A673 (cell line): ENCODE measurements around the gene HELZ2.

Experiments
- EZH2 ChIP-seq: fragments of 200-600 bp; sonication (generic); IDR thresholded peaks from 2 replicates; pipeline ENCODE4 v1.6.1; 2017; ENCODE audit warnings: borderline replicate concordance, low read depth, mild to moderate bottlenecking, mixed read lengths, antibody characterized with exemption, low read length; ENCODE audit not compliant: poor library complexity, severe bottlenecking
- TF ChIP-seq, protein P1 (sequence below): fragments of 300-800, 200-600 bp; sonication (generic); conservative IDR thresholded peaks from 2 replicates; pipeline ENCODE4 v1.5.1; 2017; ENCODE audit warnings: low read depth, mild to moderate bottlenecking, antibody characterized with exemption, low read length, moderate library complexity, mixed read lengths

DNA sequence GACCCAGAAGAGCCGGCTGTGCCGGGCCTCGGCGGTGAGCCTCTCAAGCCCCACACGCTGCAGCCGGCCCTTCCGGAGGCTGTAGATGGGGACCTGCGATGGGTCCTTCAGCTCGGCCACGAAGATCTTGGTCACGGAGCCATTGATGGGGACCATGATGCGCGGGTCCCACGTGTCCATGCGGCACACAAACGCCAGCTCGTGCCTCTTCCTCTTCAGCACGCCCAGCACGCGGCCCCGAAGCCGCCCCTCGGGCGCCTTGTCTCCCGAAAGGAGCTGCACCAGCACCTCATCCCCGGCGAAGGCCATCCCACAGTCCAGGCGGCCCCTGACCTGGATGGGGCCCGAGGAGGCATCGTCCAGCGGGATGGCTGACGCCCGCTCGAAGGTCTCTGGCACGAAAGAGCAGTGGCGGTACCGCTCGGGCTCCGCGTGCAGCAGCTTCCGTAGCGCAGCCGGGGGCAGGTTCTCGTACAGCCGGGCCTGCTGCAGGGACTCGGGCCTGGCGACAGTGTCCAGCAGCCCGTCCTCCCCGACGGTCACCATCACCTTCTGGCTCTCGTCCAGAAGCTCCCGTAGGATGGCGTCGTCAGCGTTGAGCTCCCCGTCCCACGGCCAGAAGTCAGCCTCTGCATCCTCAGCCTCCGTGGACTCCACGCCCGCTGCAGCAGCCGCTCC, 8.9 kb downstream of the HELZ2 start:
- TF ChIP-seq EZH2 = no peak
- TF ChIP-seq, protein P1, sequence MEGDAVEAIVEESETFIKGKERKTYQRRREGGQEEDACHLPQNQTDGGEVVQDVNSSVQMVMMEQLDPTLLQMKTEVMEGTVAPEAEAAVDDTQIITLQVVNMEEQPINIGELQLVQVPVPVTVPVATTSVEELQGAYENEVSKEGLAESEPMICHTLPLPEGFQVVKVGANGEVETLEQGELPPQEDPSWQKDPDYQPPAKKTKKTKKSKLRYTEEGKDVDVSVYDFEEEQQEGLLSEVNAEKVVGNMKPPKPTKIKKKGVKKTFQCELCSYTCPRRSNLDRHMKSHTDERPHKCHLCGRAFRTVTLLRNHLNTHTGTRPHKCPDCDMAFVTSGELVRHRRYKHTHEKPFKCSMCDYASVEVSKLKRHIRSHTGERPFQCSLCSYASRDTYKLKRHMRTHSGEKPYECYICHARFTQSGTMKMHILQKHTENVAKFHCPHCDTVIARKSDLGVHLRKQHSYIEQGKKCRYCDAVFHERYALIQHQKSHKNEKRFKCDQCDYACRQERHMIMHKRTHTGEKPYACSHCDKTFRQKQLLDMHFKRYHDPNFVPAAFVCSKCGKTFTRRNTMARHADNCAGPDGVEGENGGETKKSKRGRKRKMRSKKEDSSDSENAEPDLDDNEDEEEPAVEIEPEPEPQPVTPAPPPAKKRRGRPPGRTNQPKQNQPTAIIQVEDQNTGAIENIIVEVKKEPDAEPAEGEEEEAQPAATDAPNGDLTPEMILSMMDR = no peak
